Mesodermal cell (in vitro differentiated cells): ENCODE results near the gene PPP1R16B.
"Not testable (repeated sequence)": the region's sequence is repeated elsewhere in the genome, so short reads cannot be mapped to it uniquely, and the experiment has no call there.

Source experiments
- H3K27ac ChIP-seq: 2 replicates; pipeline ENCODE4 v1.7.0; 2013; ENCODE audit warnings: mild to moderate bottlenecking, low read depth, low read length, moderate library complexity; ENCODE audit not compliant: severe bottlenecking
- H3K36me3 ChIP-seq: 2 replicates; pipeline ENCODE4 v1.7.1; 2013; ENCODE audit warnings: mild to moderate bottlenecking, low read length, moderate library complexity; ENCODE audit not compliant: control insufficient read depth, insufficient read depth
- H3K4me1 ChIP-seq: one replicate; pipeline ENCODE4 v1.7.1; 2013; ENCODE audit warnings: mild to moderate bottlenecking, low read length; ENCODE audit not compliant: insufficient read depth, control insufficient read depth, poor library complexity, severe bottlenecking
- H3K4me3 ChIP-seq: 2 replicates; pipeline ENCODE4 v1.7.0; 2013; ENCODE audit warnings: low read length, control low read depth, mild to moderate bottlenecking; ENCODE audit not compliant: insufficient read depth, poor library complexity, severe bottlenecking; ENCODE audit errors: extremely low read depth
- H3K9me3 ChIP-seq: 2 replicates; pipeline ENCODE4 v1.7.1; 2013; ENCODE audit warnings: mild to moderate bottlenecking, low read length, moderate library complexity; ENCODE audit not compliant: control insufficient read depth
- WGBS, 2 experiments: methylation state at CpG; one replicate each; pipeline ENCODE4 v1.1.5; 2013; ENCODE audit warnings: missing lambda C conversion rate in 2 of 2; ENCODE audit not compliant: insufficient coverage in 2 of 2; 5-methylcytosine and 5-hydroxymethylcytosine counted together

The PPP1R16B gene

GRCh38 chr20:38791940-38792339, 13.6 kb upstream of the PPP1R16B start:
- Histone ChIP-seq H3K9me3 (no peaks in the 10 kb centered on the region), H3K4me1 (no peaks in the 10 kb centered on the region), H3K36me3 (no peaks in the 10 kb centered on the region), H3K27ac (no peak overlapping the region), H3K4me3 (no peak overlapping the region)
- no CpG with 5 or more reads among the region's 1 CpG for WGBS, 2 experiments

GRCh38 chr20:38794057-38794456, 11.4 kb upstream of the PPP1R16B start:
- not testable (repeated sequence) for H3K36me3 ChIP-seq, H3K4me3 ChIP-seq, H3K27ac ChIP-seq, H3K9me3 ChIP-seq, H3K4me1 ChIP-seq
- 94 to 100% methylated on average over 4 to 5 of the region's 5 CpGs for WGBS, 2 experiments

- Histone ChIP-seq H3K27ac (no peak overlapping the region), H3K4me3 (no peak overlapping the region), H3K4me1 (no peaks in the 10 kb centered on the region), H3K36me3 (no peaks in the 10 kb centered on the region), H3K9me3 (no peaks in the 10 kb centered on the region)
- WGBS, 2 experiments, result 87% methylated on average over 3 of the region's 3 CpGs; no CpG with 5 or more reads in 1 of the 2 experiments
Observed at GRCh38 chr20:38798266-38798665, 7.2 kb upstream of the PPP1R16B start.

GRCh38 chr20:38799203-38799602, 6.3 kb upstream of the PPP1R16B start:
- no peak overlapping the region for H3K27ac ChIP-seq
- no peaks in the 10 kb centered on the region for H3K9me3 ChIP-seq
- H3K4me3 ChIP-seq, result no peak overlapping the region
- H3K36me3 ChIP-seq, result no peaks in the 10 kb centered on the region
- WGBS, 2 experiments, result 86 to 98% methylated on average over 4 of the region's 4 CpGs
- H3K4me1 ChIP-seq, result no peaks in the 10 kb centered on the region

GRCh38 chr20:38800882-38801281, 4.6 kb upstream of the PPP1R16B start:
- no peaks in the 10 kb centered on the region for H3K36me3 ChIP-seq
- H3K27ac ChIP-seq, result no peak overlapping the region
- H3K9me3 ChIP-seq, result no peaks in the 10 kb centered on the region
- no CpG with 5 or more reads among the region's 3 CpGs for WGBS, 2 experiments
- H3K4me3 ChIP-seq, result no peak overlapping the region
- peaks cover 4% of the 10 kb centered on the region for H3K4me1 ChIP-seq

- peak overlapping the region; percentile 80 for H3K27ac ChIP-seq
- WGBS, 2 experiments, result no CpG with 5 or more reads among the region's 3 CpGs
- no peaks in the 10 kb centered on the region for H3K36me3 ChIP-seq
Observed at GRCh38 chr20:38804221-38804620, 1.3 kb upstream of the PPP1R16B start.

GRCh38 chr20:38804682-38805501, 605 bp upstream of the PPP1R16B start:
- peak overlapping the region; percentile 80 for H3K27ac ChIP-seq
- peaks cover 12% of the 10 kb centered on the region for H3K4me1 ChIP-seq
- 37 to 41% methylated on average over 15 to 17 of the region's 18 CpGs for WGBS, 2 experiments
- H3K36me3 ChIP-seq, result no peaks in the 10 kb centered on the region
- no peaks in the 10 kb centered on the region for H3K9me3 ChIP-seq
- peak overlapping the region; percentile 57 for H3K4me3 ChIP-seq

More at GRCh38 chr20:38804221-38804620, 1.3 kb upstream of the PPP1R16B start:
- H3K9me3 ChIP-seq, result no peaks in the 10 kb centered on the region
- peaks cover 9% of the 10 kb centered on the region for H3K4me1 ChIP-seq
- no peak overlapping the region for H3K4me3 ChIP-seq

GRCh38 chr20:38805958-38806854, 709 bp downstream of the PPP1R16B start:
- WGBS, 2 experiments, result 0% methylated on average over 43 to 55 of the region's 81 CpGs
- H3K36me3 ChIP-seq, result no peaks in the 10 kb centered on the region
- peak overlapping the region; percentile 57 for H3K4me3 ChIP-seq
- no peak overlapping the region for H3K27ac ChIP-seq
- H3K4me1 ChIP-seq, result peaks cover 12% of the 10 kb centered on the region
- no peaks in the 10 kb centered on the region for H3K9me3 ChIP-seq

GRCh38 chr20:38806855-38807655, 1.6 kb downstream of the PPP1R16B start:
- Histone ChIP-seq H3K4me1 (peaks cover 12% of the 10 kb centered on the region), H3K27ac (no peak overlapping the region), H3K4me3 (peak overlapping the region; percentile 57), H3K36me3 (no peaks in the 10 kb centered on the region), H3K9me3 (no peaks in the 10 kb centered on the region)
- WGBS, 2 experiments, result 15% methylated on average over 29 to 31 of the region's 32 CpGs

GRCh38 chr20:38809942-38810341, 4.4 kb downstream of the PPP1R16B start:
- WGBS, 2 experiments, result 54 to 76% methylated on average over 2 to 4 of the region's 6 CpGs
- H3K4me3 ChIP-seq, result no peak overlapping the region
- peaks cover 7% of the 10 kb centered on the region for H3K4me1 ChIP-seq
- no peaks in the 10 kb centered on the region for H3K36me3 ChIP-seq
- no peaks in the 10 kb centered on the region for H3K9me3 ChIP-seq
- H3K27ac ChIP-seq, result no peak overlapping the region
